K562 treated with DMSO at 1 percent for 24 hours (cell line): ENCODE measurements around the gene AP2B1. TPM values are rescaled to one million over a fixed set of nuclear protein-coding genes. Genes with fewer than 3 reads are reported as not detected.

Experiments
- total RNA-seq: library from RNA; unstranded; fragments of 300-600 nt; gene quantifications from 2 replicates; pipeline ENCODE4 v1.2.3, GENCODE V29; 2022; ENCODE audit warnings: low read depth; ENCODE audit not compliant: insufficient read depth

Gene AP2B1
- 93.4 and 98.6 TPM in 2 replicates for total RNA-seq

GRCh38 chr17:35587074-35587961 lies at the start of gene AP2B1:
TSS of gene AP2B1 (plus strand) at chr17:35587322. CDS start at chr17:35594031, 6,709 bp downstream.

GRCh38 chr17:35537601-35538141 lies 49.5 kb upstream of the AP2B1 start, which contains the start of gene SLFN12L:
TSS of gene SLFN12L (minus strand) at chr17:35537678. CDS start at chr17:35522364, 15,314 bp downstream.

GRCh38 chr17:35560703-35561102 lies 26.4 kb upstream of the AP2B1 start, which contains the start of gene SLFN14:
TSS of gene SLFN14 (minus strand) at chr17:35560819. CDS start at chr17:35558062, 2,757 bp downstream.

DNA sequence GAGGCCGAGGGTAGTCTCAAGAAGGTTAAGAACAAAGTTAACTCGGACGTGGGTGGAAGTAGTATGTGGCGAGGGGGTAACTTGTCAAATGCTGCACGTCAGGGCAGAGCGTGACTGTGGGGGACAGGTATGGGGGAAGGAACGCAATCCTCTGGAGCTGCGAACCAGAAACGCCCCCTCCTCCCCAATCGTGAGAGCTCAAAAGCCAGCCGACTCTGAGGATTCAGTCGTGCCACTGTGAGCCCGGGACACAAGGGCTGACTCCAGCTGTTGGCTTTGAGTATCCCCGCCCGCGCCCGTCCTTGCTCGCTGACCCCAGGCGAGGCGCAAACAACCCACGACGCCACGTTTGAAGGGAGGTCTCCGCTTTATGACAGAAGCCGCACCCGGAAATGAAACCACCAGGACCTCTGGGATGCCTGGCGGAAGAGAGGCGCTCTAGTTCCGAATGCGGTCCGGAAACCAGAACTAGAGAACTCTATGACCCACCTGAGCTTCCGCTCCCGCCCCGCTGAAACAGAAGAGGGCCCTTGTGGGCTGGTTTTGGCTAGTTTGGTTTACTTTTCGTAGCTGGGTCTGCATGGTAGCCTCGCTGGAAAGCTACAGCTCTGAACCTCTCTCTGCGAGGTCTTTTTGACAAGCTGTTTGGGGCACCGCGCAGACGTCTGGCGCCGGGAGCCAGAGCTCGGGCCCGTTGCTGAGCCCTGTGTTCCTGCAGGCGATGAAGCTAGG lies 8.8 kb upstream of the AP2B1 start, which contains the start of gene PEX12:
Gene PEX12, minus strand, starts transcription at position 375 of the 732 bp plus-strand sequence. CDS start 550 bp downstream, outside the sequence.

GRCh38 chr17:35731239-35731916 lies 144.3 kb downstream of the AP2B1 start, which contains the start of gene RASL10B:
TSS of gene RASL10B (plus strand) at chr17:35731639. CDS start at chr17:35735185, 3,546 bp downstream.

GRCh38 chr17:35752945-35753764 lies 166.0 kb downstream of the AP2B1 start, which contains the start of gene GAS2L2:
TSS of gene GAS2L2 (minus strand) at chr17:35753239. CDS start at chr17:35752850, 389 bp downstream.

DNA sequence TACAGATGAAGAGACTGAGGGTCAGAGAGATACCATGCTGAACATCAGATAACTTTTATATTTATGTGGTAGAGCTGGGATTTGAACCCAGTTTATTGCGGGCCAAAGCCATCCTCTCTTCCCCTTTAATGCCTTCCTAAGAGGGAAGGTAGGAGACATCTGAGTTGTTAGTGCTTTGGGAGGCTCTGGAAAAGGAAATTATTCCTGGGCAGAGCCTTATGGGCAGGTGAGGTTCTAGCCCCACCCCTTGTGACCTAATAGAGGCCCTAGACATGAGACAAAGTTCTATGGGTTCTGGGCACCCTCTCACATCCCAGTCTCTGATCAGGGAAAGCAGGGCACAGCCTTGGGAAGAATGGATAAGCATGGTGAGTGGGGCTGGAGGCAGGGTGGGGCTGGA lies 173.5 kb downstream of the AP2B1 start, which contains the start of gene C17orf50:
Gene C17orf50, plus strand, starts transcription at position 301 of the 400 bp plus-strand sequence. Its CDS starts 55 bp downstream, at position 356.

Other genes starting within 250 kb of the AP2B1 start
- 0.14 TPM in 1 of 2 replicates, not detected in the other for gene SLFN11, start 213.7 kb upstream of the AP2B1 start, total RNA-seq
- gene SLFN12, start 154.8 kb upstream of the AP2B1 start, total RNA-seq: 0.51 and 1.3 TPM in 2 replicates
- 0.95 and 1.4 TPM in 2 replicates for gene SLFN13, start 138.6 kb upstream of the AP2B1 start, total RNA-seq
- 1.2 and 1.3 TPM in 2 replicates for gene SLFN12L, start 49.6 kb upstream of the AP2B1 start, total RNA-seq
- gene SLFN14, start 26.5 kb upstream of the AP2B1 start, total RNA-seq: 2.2 and 2.9 TPM in 2 replicates
- 8.6 and 8.8 TPM in 2 replicates for gene PEX12, start 8.8 kb upstream of the AP2B1 start, total RNA-seq
- 0.10 TPM in 1 of 2 replicates, not detected in the other for gene RASL10B, start 144.3 kb downstream of the AP2B1 start, total RNA-seq
- gene GAS2L2, start 165.9 kb downstream of the AP2B1 start, total RNA-seq: not detected in 2 replicates
- not detected in 2 replicates for gene C17orf50, start 173.6 kb downstream of the AP2B1 start, total RNA-seq
- not detected in 2 replicates for gene MMP28, start 208.3 kb downstream of the AP2B1 start, total RNA-seq
- gene TAF15, start 222.2 kb downstream of the AP2B1 start, total RNA-seq: 127 and 139 TPM in 2 replicates